Activated CD4-positive, alpha-beta T cell treated with anti-CD3 and anti-CD28 coated beads, Interleukin-2, amount 10 ng/mL, durations not matched to agents 24 days and 14 days (primary cell): Measurements from ENCODE around the gene PDCD1LG2. TPM values are rescaled to one million over a fixed set of nuclear protein-coding genes. Genes with fewer than 3 reads are reported as not detected.

Source experiments
- DNase-seq: peaks from one replicate; pipeline ENCODE4 v3.0.0; 2022
- H3K27ac Mint-ChIP-seq: one replicate; pipeline ENCODE4 v1.8.0; 2022; ENCODE audit warnings: mild to moderate bottlenecking, mixed read lengths
- H3K27me3 Mint-ChIP-seq: one replicate; pipeline ENCODE4 v1.8.0; 2022; ENCODE audit warnings: mixed read lengths
- H3K36me3 Mint-ChIP-seq: one replicate; pipeline ENCODE4 v1.8.0; 2022; ENCODE audit warnings: low read depth, mild to moderate bottlenecking, mixed read lengths
- H3K4me1 Mint-ChIP-seq: one replicate; pipeline ENCODE4 v1.8.0; 2021; ENCODE audit warnings: mixed read lengths
- H3K4me3 Mint-ChIP-seq: one replicate; pipeline ENCODE4 v1.8.0; 2022; ENCODE audit warnings: mild to moderate bottlenecking, moderate library complexity, mixed read lengths
- H3K9me3 Mint-ChIP-seq: one replicate; pipeline ENCODE4 v1.8.0; 2021; ENCODE audit warnings: mixed read lengths
- intact Hi-C: fragments of 100-400 bp; cut with micrococcal nuclease; formaldehyde crosslinking; loops from one replicate; pipeline ENCODE4 v1.15.1; 2023
- total RNA-seq: library from RNA; stranded (reverse); gene quantifications from 2 replicates; pipeline ENCODE4 v1.2.3, GENCODE V29; 2022

The PDCD1LG2 gene
- total RNA-seq, 1 donor from 2014 or later: 1.5 TPM

DNA sequence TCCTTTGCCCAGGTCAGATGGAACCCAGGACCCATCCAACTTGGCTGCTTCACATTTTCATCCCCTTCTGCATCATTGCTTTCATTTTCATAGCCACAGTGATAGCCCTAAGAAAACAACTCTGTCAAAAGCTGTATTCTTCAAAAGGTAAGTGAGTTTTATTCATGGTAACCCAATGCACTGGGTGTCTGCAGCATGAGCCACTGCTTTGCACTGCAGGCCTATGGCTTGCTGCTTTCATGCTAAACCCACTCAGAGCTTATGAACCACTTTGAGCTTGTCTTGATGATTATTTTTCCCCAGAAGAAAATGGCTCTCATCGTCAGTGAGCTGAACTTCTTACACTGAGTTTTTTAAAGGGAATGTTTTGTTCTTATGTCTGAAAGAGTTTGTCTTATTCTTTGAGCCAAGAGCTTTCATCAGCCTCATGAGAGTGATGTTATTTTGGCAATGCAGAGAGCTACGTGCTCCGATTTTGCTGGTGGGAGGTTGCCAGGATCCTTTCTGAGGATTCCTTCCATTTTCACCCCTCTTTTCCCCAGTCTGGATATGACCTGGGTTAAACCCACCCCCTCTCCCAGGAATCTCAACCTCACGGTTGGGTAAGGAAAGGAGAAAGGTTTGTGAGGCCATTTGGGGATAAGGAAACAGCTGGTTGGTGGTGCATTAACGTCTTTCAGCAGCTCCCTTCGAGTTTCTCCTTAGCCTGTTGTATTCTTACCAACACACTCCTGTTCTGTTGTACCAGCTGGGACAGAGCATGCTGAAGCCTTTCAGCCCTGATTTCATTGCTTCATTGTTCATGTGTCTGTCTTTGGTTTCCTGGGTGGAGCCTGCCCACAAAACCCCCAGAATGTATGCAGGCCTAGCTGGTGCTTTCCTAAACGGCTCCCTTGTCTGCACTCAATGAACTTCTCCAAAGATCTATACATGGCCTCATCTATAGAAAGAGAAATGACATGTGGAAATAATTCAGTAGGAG, 47.6 kb downstream of the PDCD1LG2 start:
- Mint-ChIP-seq H3K27ac (peak overlapping the region; percentile 94), H3K4me1 (peaks cover 39% of the 10 kb centered on the region), H3K27me3 (no peaks in the 10 kb centered on the region), H3K36me3 (peaks cover 53% of the 10 kb centered on the region), H3K4me3 (peak overlapping the region; percentile 70), H3K9me3 (peaks cover 18% of the 10 kb centered on the region)
- peak; percentile 91 for DNase-seq
- intact Hi-C loops: loop anchor here (1.0 to 2.0 kb wide), 2 partner anchors 17 to 25 kb away; no protein-coding TSS in a partner anchor

DNA sequence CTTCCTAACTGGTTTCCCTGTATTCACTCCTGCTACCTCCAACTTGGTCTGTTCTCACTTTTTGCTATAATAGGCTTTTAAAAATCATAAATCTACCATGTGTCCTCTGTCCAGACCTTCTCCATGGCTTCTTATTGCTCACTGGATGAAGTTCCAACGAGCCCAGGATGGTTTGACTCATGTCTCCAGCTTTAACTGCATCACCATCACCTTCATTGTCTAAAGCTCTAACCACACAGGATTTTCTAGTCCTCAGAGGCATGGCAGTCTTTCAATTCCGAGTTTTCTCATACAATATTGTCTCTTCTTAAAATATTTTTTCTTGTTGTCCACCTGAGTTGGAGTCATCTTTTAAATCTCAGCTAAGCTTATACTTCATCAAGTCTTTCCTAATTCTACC, 49.3 kb downstream of the PDCD1LG2 start:
- Mint-ChIP-seq H3K4me3 (no peak overlapping the region), H3K9me3 (peaks cover 18% of the 10 kb centered on the region), H3K27ac (no peak overlapping the region), H3K4me1 (peaks cover 46% of the 10 kb centered on the region), H3K27me3 (no peaks in the 10 kb centered on the region), H3K36me3 (peaks cover 54% of the 10 kb centered on the region)
- no peak for DNase-seq
- intact Hi-C loops: loop anchor here (2.0 kb wide), 1 partner anchor 15 kb away; no protein-coding TSS in a partner anchor

DNA sequence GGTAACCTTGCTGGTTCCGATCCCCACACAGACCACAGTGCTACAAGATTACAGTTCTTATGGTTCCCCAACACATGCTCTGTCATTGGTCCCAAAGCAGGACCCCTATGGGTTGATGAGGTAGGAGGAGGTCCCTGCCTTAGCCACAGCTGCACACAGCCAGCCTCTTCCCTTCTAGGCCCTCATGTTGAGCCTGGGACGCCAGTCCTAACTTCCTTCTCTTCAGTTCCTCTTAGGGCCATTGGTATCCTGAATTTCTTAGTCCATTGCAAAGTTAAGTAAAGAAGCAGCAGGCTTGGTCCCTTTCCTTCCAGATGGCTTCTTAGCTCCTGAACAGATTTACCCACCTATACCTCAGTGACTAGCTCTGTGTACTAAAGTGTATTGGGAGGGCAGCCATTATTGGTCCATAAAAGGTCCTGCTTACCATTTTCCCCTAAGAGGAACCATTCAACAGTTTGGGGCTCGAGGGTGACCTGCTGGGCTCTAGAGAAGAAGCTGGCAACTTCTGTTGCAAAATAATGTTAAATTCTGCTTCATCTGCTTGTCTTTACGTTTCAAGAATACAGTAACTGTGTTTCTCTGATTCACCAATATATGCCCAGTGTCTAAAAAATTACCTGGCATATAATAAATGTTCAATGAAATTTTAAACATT, 50.2 kb downstream of the PDCD1LG2 start:
- no peak overlapping the region for H3K4me3 Mint-ChIP-seq
- intact Hi-C loops: no loop called here
- H3K27ac Mint-ChIP-seq: no peak overlapping the region
- peaks cover 57% of the 10 kb centered on the region for H3K36me3 Mint-ChIP-seq
- H3K27me3 Mint-ChIP-seq: no peaks in the 10 kb centered on the region
- no peak for DNase-seq
- H3K4me1 Mint-ChIP-seq: peaks cover 46% of the 10 kb centered on the region
- H3K9me3 Mint-ChIP-seq: peaks cover 19% of the 10 kb centered on the region

DNA sequence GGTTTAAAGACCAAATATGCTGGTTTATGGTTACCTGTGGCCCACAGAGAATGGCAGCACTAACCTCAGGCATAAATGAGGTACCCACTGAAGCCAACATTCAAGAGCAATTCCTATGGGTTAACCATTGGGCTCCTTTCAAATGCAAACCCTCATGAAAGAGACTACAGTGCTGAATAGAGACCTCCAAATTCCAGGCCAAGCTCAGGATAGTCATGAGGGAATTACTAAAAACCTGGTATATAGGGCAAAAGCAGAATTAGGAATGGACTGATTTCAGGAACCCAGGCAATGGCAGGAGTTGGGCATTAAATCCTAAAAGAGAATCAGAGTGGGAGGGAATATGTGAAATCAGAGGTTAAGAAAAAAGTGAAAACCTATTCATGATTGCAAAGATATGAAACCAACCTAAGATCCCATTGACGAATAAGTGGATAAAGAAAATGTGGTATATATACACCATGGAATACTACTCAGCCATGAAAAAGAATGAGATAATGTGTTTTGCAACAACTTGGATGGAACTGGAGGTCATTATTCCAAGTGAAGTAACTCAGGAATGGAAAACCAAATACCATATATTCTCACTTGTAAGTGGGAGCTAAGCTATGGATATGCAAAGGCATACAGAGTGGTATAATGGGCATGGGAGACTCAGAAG, 51.6 kb downstream of the PDCD1LG2 start:
- Mint-ChIP-seq H3K36me3 (peaks cover 56% of the 10 kb centered on the region), H3K9me3 (peaks cover 19% of the 10 kb centered on the region), H3K4me3 (no peak overlapping the region), H3K27me3 (no peaks in the 10 kb centered on the region), H3K27ac (no peak overlapping the region), H3K4me1 (peaks cover 43% of the 10 kb centered on the region)
- intact Hi-C loops: loop anchor here (2.0 kb wide), 2 partner anchors 25 to 43 kb away; no protein-coding TSS in a partner anchor
- DNase-seq: no peak

DNA sequence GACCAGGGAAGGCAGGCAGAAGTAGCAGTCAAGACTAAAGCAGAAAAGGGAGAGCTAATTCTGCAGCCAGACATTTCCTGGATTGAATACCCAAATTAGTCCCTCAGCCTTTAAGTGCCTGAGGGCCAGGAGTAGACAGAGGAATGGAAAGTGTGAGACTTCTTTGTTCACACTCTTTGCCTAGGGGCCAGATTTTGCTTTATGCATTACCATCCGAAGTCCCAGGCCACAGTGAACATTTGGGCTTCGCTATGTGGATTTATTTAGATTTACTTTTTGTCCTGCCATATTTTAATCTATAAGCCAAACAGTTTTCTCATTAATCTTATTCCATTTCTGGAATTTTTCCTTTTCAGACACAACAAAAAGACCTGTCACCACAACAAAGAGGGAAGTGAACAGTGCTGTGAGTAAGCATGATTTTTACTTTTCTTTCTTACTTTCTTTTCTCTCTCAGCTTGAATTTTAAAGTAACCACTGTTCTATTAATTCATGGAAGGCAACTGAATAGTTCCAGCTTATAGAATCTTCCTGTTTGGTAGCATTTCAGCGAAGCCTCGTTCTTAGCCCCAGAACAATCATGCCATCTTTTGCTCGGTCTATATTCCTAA, 52.6 kb downstream of the PDCD1LG2 start:
- peaks cover 35% of the 10 kb centered on the region for H3K4me1 Mint-ChIP-seq
- H3K27me3 Mint-ChIP-seq: no peaks in the 10 kb centered on the region
- intact Hi-C loops: loop anchor here (2.0 kb wide), 2 partner anchors 24 to 44 kb away; no protein-coding TSS in a partner anchor
- peaks cover 19% of the 10 kb centered on the region for H3K9me3 Mint-ChIP-seq
- peaks cover 54% of the 10 kb centered on the region for H3K36me3 Mint-ChIP-seq
- DNase-seq: no peak
- H3K4me3 Mint-ChIP-seq: no peak overlapping the region
- H3K27ac Mint-ChIP-seq: peak overlapping the region; percentile 5

DNA sequence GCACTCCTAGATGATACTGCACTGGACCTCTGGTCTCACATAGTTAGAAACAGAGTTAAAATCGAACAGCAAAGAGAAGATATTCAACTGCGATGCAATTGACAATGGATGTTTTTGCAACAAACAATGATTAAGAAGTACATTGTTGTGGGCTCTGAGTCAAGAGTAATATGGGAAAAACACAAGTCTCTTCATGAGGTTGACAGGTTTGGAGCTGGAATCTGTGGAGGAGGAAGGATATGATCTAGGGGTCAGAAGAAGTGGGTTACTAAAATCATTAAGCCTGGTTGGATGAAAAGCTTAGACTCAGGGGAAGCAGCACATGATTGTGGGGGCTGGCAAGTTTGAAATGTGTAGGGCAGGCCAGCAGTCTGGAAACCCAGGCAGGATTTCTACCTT, 53.1 kb downstream of the PDCD1LG2 start:
- DNase-seq: no peak
- Mint-ChIP-seq H3K27ac (peak overlapping the region; percentile 5), H3K36me3 (peaks cover 51% of the 10 kb centered on the region), H3K4me1 (peaks cover 33% of the 10 kb centered on the region), H3K27me3 (no peaks in the 10 kb centered on the region), H3K9me3 (peaks cover 19% of the 10 kb centered on the region), H3K4me3 (no peak overlapping the region)
- intact Hi-C loops: loop anchor here (2.0 kb wide), 2 partner anchors 23 to 45 kb away; no protein-coding TSS in a partner anchor

DNA sequence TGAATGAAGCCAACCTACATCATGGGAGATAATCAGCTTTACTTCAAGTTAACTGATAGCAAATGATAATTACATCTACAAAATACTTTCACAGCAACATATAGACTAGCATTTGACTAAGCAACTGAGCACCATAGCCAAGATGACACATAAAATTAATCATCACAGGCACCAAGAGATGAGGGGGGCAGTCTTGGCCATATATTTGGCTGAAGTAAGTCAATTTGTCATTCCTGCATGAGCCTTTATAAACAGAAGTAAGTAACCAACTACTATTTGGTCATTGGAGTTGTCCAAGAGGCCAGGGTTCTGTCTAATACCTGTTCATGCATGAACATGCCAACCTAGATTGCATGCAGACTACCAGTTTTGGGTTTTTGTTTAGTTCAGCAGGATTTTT, 53.6 kb downstream of the PDCD1LG2 start:
- intact Hi-C loops: loop anchor here (2.0 kb wide), 2 partner anchors 23 to 45 kb away; no protein-coding TSS in a partner anchor
- H3K27ac Mint-ChIP-seq: no peak overlapping the region
- H3K4me3 Mint-ChIP-seq: no peak overlapping the region

DNA sequence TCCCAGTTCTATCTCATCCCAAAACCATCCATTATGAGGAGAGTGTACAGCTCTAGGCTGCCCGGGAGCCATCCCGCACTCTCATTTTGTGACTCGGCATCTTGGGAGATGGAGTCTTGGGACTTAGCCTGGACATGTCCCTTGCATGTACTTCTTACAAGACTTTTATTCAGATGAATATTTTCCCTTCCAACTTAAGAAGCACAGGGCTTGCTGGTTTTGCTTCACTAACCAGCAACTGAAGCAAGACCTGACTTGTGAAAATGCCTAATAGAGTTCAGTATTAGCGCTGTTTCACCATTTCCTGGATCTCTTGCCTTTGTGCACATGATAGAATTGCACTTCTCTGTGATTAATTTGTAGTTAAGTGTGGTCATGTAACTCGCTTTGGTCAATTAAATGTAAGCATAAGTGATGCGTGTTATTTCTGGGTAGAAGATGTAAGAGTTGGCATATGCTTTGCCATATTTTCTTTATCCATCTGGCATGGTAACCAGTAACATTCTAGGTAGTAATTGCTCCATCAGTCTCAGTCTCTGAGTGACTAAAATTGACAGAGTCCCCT, 55.8 kb downstream of the PDCD1LG2 start:
- Mint-ChIP-seq H3K9me3 (peaks cover 9% of the 10 kb centered on the region), H3K27me3 (no peaks in the 10 kb centered on the region), H3K36me3 (peaks cover 38% of the 10 kb centered on the region), H3K4me1 (peaks cover 27% of the 10 kb centered on the region), H3K27ac (no peak overlapping the region), H3K4me3 (no peak overlapping the region)
- DNase-seq: no peak
- intact Hi-C loops: no loop called here

More for the DNA sequence above, 53.6 kb downstream of the PDCD1LG2 start:
- peaks cover 33% of the 10 kb centered on the region for H3K4me1 Mint-ChIP-seq
- H3K36me3 Mint-ChIP-seq: peaks cover 49% of the 10 kb centered on the region
- H3K27me3 Mint-ChIP-seq: no peaks in the 10 kb centered on the region
- H3K9me3 Mint-ChIP-seq: peaks cover 15% of the 10 kb centered on the region
- no peak for DNase-seq

DNA sequence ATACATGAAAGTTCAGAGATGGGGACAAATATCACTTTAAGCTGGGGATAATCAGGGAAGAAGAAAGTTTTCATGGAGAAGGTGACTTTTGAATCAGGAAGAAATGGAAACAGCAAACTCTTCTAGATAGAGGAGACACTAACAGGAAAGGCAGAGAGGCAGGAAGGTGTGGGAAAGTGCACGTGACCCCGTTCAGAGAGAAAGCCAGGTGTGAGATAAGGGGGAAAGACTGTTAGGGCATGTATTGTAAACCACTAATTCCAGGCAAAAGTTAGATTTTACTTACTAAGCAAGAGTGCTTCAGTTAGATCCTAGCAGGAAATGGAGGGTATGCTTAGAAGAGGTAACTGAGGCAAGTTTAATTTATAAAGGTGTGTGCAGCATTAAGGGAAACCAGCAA, 58.5 kb downstream of the PDCD1LG2 start:
- Mint-ChIP-seq H3K36me3 (peaks cover 34% of the 10 kb centered on the region), H3K27ac (no peak overlapping the region)

DNA sequence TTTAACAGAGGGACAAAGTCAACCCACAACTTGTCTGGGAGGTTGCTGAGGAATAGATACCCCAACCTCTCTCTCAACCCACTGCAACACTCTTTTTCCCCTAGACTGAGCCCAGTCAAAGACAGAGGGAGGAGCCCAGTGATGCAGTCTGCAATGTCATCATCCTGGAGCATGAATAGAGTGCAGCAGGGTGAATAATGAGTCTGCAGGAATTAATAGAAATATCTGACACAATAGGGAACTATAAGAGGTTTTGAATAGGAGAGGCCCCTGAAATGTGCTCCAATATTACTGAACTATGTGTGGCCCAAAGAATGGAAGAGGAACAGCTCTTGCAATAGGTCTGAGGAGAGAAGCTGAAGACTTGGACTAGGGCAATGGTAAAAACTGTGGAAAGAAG, 59.1 kb downstream of the PDCD1LG2 start:
- no peak for DNase-seq
- H3K36me3 Mint-ChIP-seq: peaks cover 31% of the 10 kb centered on the region
- no peaks in the 10 kb centered on the region for H3K27me3 Mint-ChIP-seq
- intact Hi-C loops: no loop called here
- H3K9me3 Mint-ChIP-seq: peaks cover 4% of the 10 kb centered on the region
- no peak overlapping the region for H3K27ac Mint-ChIP-seq
- H3K4me3 Mint-ChIP-seq: no peak overlapping the region
- peaks cover 14% of the 10 kb centered on the region for H3K4me1 Mint-ChIP-seq

More for the DNA sequence above, 58.5 kb downstream of the PDCD1LG2 start:
- Mint-ChIP-seq H3K27me3 (no peaks in the 10 kb centered on the region), H3K9me3 (peaks cover 5% of the 10 kb centered on the region), H3K4me1 (peaks cover 14% of the 10 kb centered on the region), H3K4me3 (no peak overlapping the region)
- intact Hi-C loops: no loop called here
- DNase-seq: no peak

DNA sequence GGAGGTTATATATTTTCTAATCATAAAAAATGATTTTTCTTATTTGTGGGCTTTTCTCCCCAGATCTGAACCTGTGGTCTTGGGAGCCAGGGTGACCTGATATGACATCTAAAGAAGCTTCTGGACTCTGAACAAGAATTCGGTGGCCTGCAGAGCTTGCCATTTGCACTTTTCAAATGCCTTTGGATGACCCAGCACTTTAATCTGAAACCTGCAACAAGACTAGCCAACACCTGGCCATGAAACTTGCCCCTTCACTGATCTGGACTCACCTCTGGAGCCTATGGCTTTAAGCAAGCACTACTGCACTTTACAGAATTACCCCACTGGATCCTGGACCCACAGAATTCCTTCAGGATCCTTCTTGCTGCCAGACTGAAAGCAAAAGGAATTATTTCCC, 59.6 kb downstream of the PDCD1LG2 start:
- Mint-ChIP-seq H3K9me3 (no peaks in the 10 kb centered on the region), H3K36me3 (peaks cover 29% of the 10 kb centered on the region), H3K27ac (no peak overlapping the region), H3K27me3 (no peaks in the 10 kb centered on the region), H3K4me3 (no peak overlapping the region), H3K4me1 (peaks cover 14% of the 10 kb centered on the region)
- DNase-seq: no peak
- intact Hi-C loops: no loop called here

DNA sequence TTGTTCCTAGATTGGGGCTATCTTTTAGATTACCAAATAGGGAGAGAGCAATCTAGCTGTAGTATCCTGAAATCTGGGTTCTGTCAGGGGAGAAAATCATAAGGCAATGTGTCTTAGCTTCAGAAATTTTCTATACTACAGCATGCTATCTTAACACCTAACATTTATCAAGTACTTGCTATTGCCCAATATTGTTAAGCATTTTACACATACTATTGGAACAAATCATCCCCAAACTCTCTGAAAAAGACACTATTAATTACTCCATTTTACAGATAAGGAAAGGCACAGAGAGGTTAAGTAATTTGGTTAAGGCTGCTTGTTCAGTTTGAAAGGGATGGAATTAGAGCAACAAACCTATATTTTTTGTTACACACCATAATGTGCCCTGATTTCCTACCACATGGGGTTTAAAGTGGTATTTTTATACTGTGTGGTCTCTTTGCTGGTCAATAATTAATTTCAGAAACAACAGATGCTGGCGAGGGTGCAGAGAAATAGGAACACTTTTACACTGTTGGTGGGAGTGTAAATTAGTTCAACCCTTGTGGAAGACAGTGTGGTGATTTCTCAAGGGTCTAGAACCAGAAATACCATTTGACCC, 61.4 kb downstream of the PDCD1LG2 start:
- peaks cover 25% of the 10 kb centered on the region for H3K36me3 Mint-ChIP-seq
- no peak overlapping the region for H3K27ac Mint-ChIP-seq
- H3K27me3 Mint-ChIP-seq: no peaks in the 10 kb centered on the region
- H3K4me3 Mint-ChIP-seq: no peak overlapping the region
- DNase-seq: no peak
- intact Hi-C loops: no loop called here
- no peaks in the 10 kb centered on the region for H3K9me3 Mint-ChIP-seq
- H3K4me1 Mint-ChIP-seq: peaks cover 14% of the 10 kb centered on the region
